ENCODE results near the gene BCLAF1. TPM values are rescaled to one million over a fixed set of nuclear protein-coding genes. Genes with fewer than 3 reads are reported as not detected.

Gene BCLAF1
- total RNA-seq, 4 donors from 2014 or later: 108 to 252 (median 151) TPM

DNA sequence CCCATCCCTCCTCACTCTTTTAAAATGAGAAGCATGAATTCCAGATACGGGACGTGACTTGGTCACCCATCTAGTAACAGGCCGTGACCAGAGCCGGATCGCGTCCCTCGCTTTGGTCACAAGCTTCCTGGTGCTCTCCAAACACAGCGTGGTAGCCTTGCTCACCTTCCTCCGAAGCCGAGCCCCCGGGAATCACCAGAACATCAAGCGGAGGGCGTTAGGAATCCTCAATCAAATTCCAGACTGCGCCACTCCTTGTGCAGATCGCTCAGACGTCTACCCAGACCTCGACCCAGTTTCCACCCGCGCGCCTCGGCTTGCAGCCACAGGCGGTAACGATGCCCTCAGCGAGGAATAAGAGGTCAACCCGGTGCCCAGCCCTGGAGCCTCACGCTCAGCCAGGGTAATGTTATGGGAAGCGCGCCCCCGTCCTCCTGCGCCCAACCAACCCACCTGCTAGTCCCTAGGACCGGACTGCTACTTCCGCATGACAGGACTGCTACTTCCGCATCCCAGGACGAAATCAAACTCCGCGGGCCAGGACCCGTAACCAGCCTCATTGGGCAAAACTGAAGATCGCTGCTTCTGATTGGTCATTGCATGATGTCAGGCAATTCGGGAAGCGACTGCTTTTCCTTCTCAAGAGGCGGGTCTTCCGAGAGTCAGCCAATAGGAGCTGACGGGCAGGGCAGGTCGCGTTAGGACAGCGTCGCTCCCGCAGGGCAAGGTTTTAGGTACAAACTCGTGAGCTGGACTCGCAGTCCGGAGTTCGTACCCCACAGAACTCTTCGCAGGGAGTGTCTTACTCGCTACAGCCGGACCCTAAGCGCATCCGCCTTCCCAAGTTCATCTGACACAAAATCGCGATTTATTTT, 39.6 kb downstream of the BCLAF1 start, which contains the start of gene MTFR2:
MTFR2 (minus strand) TSS at position 501 of the 875 bp plus-strand sequence. CDS start 1,212 bp downstream, outside the sequence.
- Histone ChIP-seq H3K36me3 (no peaks in the 10 kb centered on the region), H3K4me1 (peaks cover 0 to 21% (median 6%) of the 10 kb centered on the region in 4 donors), H3K4me3 (peak within 1 kb of the TSS; percentile 47 to 64 (median 56)), H3K9me3 (no peaks in the 10 kb centered on the region), H3K27ac (peak within 1 kb of the TSS in 2 of 4 donors; percentile 56 to 72), H3K27me3 (no peaks in the 10 kb centered on the region)
- peak; percentile 83 to 95 for DNase-seq (ENCODE audit: low spot score in 2 of 2)
- TF ChIP-seq, protein P1, sequence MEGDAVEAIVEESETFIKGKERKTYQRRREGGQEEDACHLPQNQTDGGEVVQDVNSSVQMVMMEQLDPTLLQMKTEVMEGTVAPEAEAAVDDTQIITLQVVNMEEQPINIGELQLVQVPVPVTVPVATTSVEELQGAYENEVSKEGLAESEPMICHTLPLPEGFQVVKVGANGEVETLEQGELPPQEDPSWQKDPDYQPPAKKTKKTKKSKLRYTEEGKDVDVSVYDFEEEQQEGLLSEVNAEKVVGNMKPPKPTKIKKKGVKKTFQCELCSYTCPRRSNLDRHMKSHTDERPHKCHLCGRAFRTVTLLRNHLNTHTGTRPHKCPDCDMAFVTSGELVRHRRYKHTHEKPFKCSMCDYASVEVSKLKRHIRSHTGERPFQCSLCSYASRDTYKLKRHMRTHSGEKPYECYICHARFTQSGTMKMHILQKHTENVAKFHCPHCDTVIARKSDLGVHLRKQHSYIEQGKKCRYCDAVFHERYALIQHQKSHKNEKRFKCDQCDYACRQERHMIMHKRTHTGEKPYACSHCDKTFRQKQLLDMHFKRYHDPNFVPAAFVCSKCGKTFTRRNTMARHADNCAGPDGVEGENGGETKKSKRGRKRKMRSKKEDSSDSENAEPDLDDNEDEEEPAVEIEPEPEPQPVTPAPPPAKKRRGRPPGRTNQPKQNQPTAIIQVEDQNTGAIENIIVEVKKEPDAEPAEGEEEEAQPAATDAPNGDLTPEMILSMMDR (IDR thresholded peaks at IDR 0.05): peak in 1 of 5 experiments; percentile 27
- TF ChIP-seq POLR2A (IDR thresholded peaks at IDR 0.05) (peak in 1 of 2 donors; percentile 29), EP300 (IDR thresholded peaks at IDR 0.05) (peak in 1 of 2 donors; percentile 90)
- 0 to 1% methylated on average over 57 of the region's 59 CpGs for WGBS, 2 donors

DNA sequence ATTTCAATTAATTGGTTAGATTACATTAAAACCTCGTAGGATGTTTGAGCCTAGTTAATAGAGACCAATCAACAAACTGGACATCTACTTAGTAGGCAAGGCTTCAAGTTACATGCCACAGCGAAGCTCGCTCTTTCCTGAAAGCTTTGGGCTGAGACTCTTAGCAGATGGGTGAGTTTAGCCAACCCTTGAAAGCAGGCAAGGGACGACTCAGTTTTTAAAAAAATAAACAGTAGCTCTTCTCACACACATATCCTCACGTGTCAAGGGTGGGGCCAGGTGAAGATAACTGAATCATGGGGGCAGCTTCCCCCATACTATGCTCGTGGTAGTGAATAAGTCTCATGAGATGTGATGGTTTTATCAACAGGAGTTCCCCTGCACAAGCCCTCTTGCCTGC, 40.3 kb downstream of the BCLAF1 start:
- Histone ChIP-seq H3K4me1 (peaks cover 0 to 21% (median 6%) of the 10 kb centered on the region in 4 donors), H3K27ac (no peak overlapping the region), H3K27me3 (no peaks in the 10 kb centered on the region), H3K9me3 (no peaks in the 10 kb centered on the region), H3K36me3 (no peaks in the 10 kb centered on the region), H3K4me3 (peak overlapping the region in 2 of 4 donors; percentile 63 to 64)
- 24 to 27% methylated on average over 6 of the region's 6 CpGs for WGBS, 2 donors
- no peak for DNase-seq (ENCODE audit: low spot score in 2 of 2)
- TF ChIP-seq EP300 (IDR thresholded peaks at IDR 0.05) (no peak), POLR2A (IDR thresholded peaks at IDR 0.05) (no peak)
- TF ChIP-seq, protein P1 (IDR thresholded peaks at IDR 0.05): no peak

DNA sequence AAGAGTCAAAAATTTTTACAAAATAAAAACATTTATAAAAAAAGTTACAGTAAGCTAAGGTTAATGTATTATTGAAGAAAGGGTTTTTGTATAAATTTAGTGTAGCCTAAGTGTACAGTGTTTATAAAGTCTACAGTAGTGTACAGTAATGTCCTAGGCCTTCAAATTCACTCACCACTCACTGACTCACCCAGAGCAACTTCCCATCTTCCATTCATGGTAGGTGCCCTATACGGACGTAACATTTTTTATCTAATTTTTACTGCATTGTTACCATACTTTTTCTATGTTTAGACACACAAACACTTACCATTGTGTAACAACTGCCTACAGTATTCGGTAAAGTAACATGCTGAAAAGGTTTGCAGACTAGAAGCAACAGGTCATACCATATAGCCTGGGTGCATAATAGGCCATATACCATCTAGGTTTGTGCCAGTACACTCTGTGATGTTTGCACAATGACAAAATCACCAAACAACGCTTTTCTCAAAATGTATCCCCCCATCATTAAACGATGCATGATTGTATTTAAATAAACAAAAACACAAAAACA, 45.5 kb downstream of the BCLAF1 start:
- Histone ChIP-seq H3K9me3 (no peaks in the 10 kb centered on the region), H3K36me3 (no peaks in the 10 kb centered on the region), H3K27me3 (no peaks in the 10 kb centered on the region), H3K27ac (no peak overlapping the region), H3K4me3 (no peak overlapping the region), H3K4me1 (peaks cover 0 to under 1% (median 0%) of the 10 kb centered on the region in 4 donors)
- WGBS, 2 donors: 89 to 91% methylated on average over 5 of the region's 5 CpGs
- TF ChIP-seq POLR2A (IDR thresholded peaks at IDR 0.05): no peak
- no peak for TF ChIP-seq EP300 (IDR thresholded peaks at IDR 0.05)
- DNase-seq (ENCODE audit: low spot score in 2 of 2): no peak

DNA sequence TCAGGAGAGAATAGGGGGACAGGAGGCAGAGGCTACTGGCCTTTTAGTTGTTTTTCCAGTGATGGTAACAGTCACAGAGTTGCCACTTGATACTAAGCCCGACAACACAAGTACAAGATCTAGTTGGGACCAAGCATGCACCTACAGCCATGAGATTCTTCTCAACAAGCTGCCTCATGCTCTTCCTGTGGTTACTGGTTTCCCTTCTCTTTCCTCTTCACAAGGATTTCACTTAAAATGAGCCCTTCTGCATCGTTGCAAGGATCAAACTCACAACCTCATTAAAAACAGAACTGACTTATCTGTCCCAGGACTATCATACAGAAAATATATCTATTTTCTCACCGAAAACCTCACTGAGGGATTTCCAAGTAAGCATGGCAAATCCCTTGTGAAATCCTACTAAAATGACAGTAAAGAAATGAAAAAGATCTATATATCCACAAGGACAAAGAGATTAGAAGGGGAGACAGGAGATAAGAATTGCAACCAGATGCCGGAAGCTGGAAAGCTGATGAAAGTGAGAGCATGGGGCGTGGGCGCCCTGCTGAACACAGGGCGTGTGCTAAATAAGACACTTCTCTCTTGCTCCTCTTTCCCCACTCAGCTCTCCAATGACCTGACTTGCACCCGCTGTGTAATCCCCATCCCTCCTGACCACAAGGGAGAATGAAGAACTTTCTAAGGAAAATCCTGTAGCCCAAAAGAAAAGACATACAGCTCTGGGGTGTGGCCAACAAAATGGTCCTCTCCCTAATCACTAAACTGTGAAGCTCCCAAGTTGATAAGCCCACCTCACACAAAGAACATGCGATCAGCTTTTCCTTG, 53.0 kb downstream of the BCLAF1 start:
- DNase-seq (ENCODE audit: low spot score in 2 of 2): no peak
- Histone ChIP-seq H3K36me3 (no peaks in the 10 kb centered on the region), H3K9me3 (no peaks in the 10 kb centered on the region), H3K27me3 (no peaks in the 10 kb centered on the region), H3K4me3 (no peak overlapping the region), H3K27ac (no peak overlapping the region), H3K4me1 (no peaks in the 10 kb centered on the region)
- TF ChIP-seq EP300 (IDR thresholded peaks at IDR 0.05): no peak
- TF ChIP-seq, protein P1 (IDR thresholded peaks at IDR 0.05): no peak
- TF ChIP-seq POLR2A (IDR thresholded peaks at IDR 0.05): no peak
- WGBS, 2 donors: 66 to 76% methylated on average over 9 of the region's 9 CpGs

DNA sequence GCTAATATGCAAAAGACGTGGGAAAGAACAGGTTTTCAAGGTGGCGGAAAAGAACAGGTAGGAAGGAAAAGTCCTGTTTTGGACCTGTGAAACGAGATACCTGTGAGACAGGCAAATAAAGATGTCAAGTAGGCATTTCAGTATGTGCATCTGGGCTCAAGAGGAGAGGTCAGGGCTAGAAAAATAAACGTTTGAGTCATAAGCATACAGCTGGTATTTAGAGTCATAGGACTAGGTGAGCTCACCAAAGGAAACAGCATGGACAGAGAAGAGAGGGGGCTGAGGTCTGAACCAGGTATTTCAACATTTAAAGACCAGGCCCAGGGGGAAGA, 54.4 kb downstream of the BCLAF1 start:
- Histone ChIP-seq H3K9me3 (no peaks in the 10 kb centered on the region), H3K27me3 (no peaks in the 10 kb centered on the region), H3K27ac (no peak overlapping the region), H3K4me3 (no peak overlapping the region), H3K36me3 (no peaks in the 10 kb centered on the region), H3K4me1 (peaks cover 0 to 7% (median 0%) of the 10 kb centered on the region in 4 donors)
- TF ChIP-seq POLR2A (IDR thresholded peaks at IDR 0.05): no peak
- TF ChIP-seq EP300 (IDR thresholded peaks at IDR 0.05): no peak
- TF ChIP-seq, protein P1 (IDR thresholded peaks at IDR 0.05): no peak
- 89 to 93% methylated on average over 4 of the region's 4 CpGs for WGBS, 2 donors
- no peak for DNase-seq (ENCODE audit: low spot score in 2 of 2)

All from tibial nerve (tissue), 4 donors.